HG03135 (cell line): Measurements from ENCODE around the gene DIS3L2.

Experiments used
- ATAC-seq: cut with Tn5 transposase; IDR thresholded peaks from one replicate; pipeline ENCODE4 v1.9.1; 2021; ENCODE audit warnings: mild to moderate bottlenecking, moderate library complexity; ENCODE audit not compliant: unreplicated experiment

The DIS3L2 gene

GRCh38 chr2:232049350-232049749, 87.8 kb downstream of the DIS3L2 start:
- no peak for ATAC-seq

- ATAC-seq = no peak
Observed at GRCh38 chr2:232052591-232052990, 91.1 kb downstream of the DIS3L2 start.

- no peak for ATAC-seq
Observed at GRCh38 chr2:232053777-232054176, 92.3 kb downstream of the DIS3L2 start.

GRCh38 chr2:232058063-232058877, 96.8 kb downstream of the DIS3L2 start:
- ATAC-seq = no peak

- no peak for ATAC-seq
Observed at GRCh38 chr2:232058931-232059330, 97.4 kb downstream of the DIS3L2 start.

GRCh38 chr2:232061265-232061664, 99.8 kb downstream of the DIS3L2 start:
- no peak for ATAC-seq

- no peak for ATAC-seq
Observed at GRCh38 chr2:232073026-232073425, 111.5 kb downstream of the DIS3L2 start.

GRCh38 chr2:232073699-232074098, 112.2 kb downstream of the DIS3L2 start:
- ATAC-seq = no peak

GRCh38 chr2:232075080-232075479, 113.6 kb downstream of the DIS3L2 start:
- no peak for ATAC-seq

GRCh38 chr2:232075859-232076258, 114.3 kb downstream of the DIS3L2 start:
- ATAC-seq = no peak

- no peak for ATAC-seq
Observed at GRCh38 chr2:232076272-232076671, 114.8 kb downstream of the DIS3L2 start.

GRCh38 chr2:232076736-232077135, 115.2 kb downstream of the DIS3L2 start:
- no peak for ATAC-seq

GRCh38 chr2:232085164-232085563, 123.7 kb downstream of the DIS3L2 start:
- no peak for ATAC-seq

- ATAC-seq = no peak
Observed at GRCh38 chr2:232085826-232086425, 124.4 kb downstream of the DIS3L2 start.

- ATAC-seq = no peak
Observed at GRCh38 chr2:232088771-232089170, 127.3 kb downstream of the DIS3L2 start.

GRCh38 chr2:232094201-232094600, 132.7 kb downstream of the DIS3L2 start:
- ATAC-seq = no peak

- no peak for ATAC-seq
Observed at GRCh38 chr2:232094883-232095282, 133.4 kb downstream of the DIS3L2 start.

- ATAC-seq = no peak
Observed at GRCh38 chr2:232097260-232097659, 135.7 kb downstream of the DIS3L2 start.

GRCh38 chr2:232097758-232098157, 136.2 kb downstream of the DIS3L2 start:
- ATAC-seq = no peak

GRCh38 chr2:232102380-232102779, 140.9 kb downstream of the DIS3L2 start:
- no peak for ATAC-seq

GRCh38 chr2:232103140-232103737, 141.7 kb downstream of the DIS3L2 start:
- no peak for ATAC-seq

GRCh38 chr2:232104076-232104646, 142.6 kb downstream of the DIS3L2 start:
- no peak for ATAC-seq
